Measurements from ENCODE around the gene CNOT9.

CNOT9 gene

DNA sequence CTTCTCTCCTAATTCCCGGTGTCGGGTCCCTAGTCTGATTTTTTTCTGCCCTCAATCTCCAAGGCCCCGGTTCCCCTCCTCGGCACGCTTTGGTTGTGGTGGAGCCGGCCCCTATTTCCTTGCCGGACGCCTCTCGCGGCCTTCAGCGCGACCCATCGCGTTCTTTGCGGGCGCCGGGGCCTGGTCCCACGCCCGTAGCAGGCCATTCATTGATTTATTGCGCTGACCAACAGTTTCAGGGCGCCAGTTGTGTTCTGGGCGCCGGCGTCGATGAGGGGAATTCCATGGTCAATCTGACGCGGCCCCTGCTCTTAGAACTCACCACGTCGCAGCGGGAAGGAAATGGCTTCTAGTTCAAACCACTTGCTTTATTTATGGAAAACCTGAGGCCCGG, 396 bp downstream of the CNOT9 start:
- WGBS (ENCODE audit: extremely low coverage, insufficient coverage, insufficient read length) = no CpG with 5 or more reads among the region's 31 CpGs

GRCh38 chr2:218569661-218570500, 1.2 kb downstream of the CNOT9 start:
- Histone ChIP-seq H4K12ac (ENCODE audit: low read depth, low read length) (no peak overlapping the region), H4K8ac (ENCODE audit: low read depth, low read length) (peak overlapping the region; percentile 57), H2BK120ac (ENCODE audit: insufficient read depth, low read length, poor library complexity) (no peak overlapping the region), H3K4me2 (ENCODE audit: low read length) (peak overlapping the region; percentile 97), H3K4me3 (ENCODE audit: low read depth, low read length) (peak overlapping the region; percentile 63), H3K18ac (ENCODE audit: low read length) (no peak overlapping the region), H3K79me2 (ENCODE audit: control insufficient read depth, insufficient read depth, low read length, poor library complexity) (peaks cover 6% of the 10 kb centered on the region), H2AK5ac (ENCODE audit: low read length) (no peak overlapping the region), H3K23ac (ENCODE audit: low read length) (peak overlapping the region; percentile 52), H2AFZ (ENCODE audit: insufficient read depth, low read length, poor library complexity) (no peak overlapping the region), H4K91ac (ENCODE audit: low read depth, low read length) (no peak overlapping the region), H3K27ac (ENCODE audit: low read depth, low read length) (peak overlapping the region; percentile 30), H2BK12ac (ENCODE audit: low read length) (no peak overlapping the region), H3K9me3 (ENCODE audit: insufficient read depth, low read depth, low read length) (no peaks in the 10 kb centered on the region), H3K14ac (ENCODE audit: low read length) (no peak overlapping the region), H3K27me3 (ENCODE audit: insufficient read depth, low read length) (no peaks in the 10 kb centered on the region), H3K4ac (ENCODE audit: low read depth, low read length) (peak overlapping the region; percentile 86), H3K36me3 (ENCODE audit: control insufficient read depth in 1 of 2, insufficient read depth in 2 of 2, low read length in 2 of 2) (peaks cover 7% of the 10 kb centered on the region in 2 experiments), H3K79me1 (ENCODE audit: low read length) (peaks cover 11% of the 10 kb centered on the region), H2BK5ac (ENCODE audit: low read depth, low read length, poor library complexity) (no peak overlapping the region), H3K9ac (ENCODE audit: low read length) (peak overlapping the region; percentile 84), H3K4me1 (ENCODE audit: control insufficient read depth in 1 of 2, insufficient read depth in 2 of 2, low read length in 2 of 2) (peaks cover 0 to 3% of the 10 kb centered on the region in 2 experiments)
- no CpG with 5 or more reads among the region's 10 CpGs for WGBS (ENCODE audit: extremely low coverage, insufficient coverage, insufficient read length)
- peak in 1 of 2 donors; percentile 10 for DNase-seq

More for the DNA sequence above, 396 bp downstream of the CNOT9 start:
- H3K23ac ChIP-seq (ENCODE audit: low read length) = no peak overlapping the region
- peak overlapping the region; percentile 87 for H4K91ac ChIP-seq (ENCODE audit: low read depth, low read length)
- peak overlapping the region; percentile 86 for H3K14ac ChIP-seq (ENCODE audit: low read length)
- peak overlapping the region; percentile 88 for H3K18ac ChIP-seq (ENCODE audit: low read length)
- H2BK120ac ChIP-seq (ENCODE audit: insufficient read depth, low read length, poor library complexity) = peak overlapping the region; percentile 82
- H3K4ac ChIP-seq (ENCODE audit: low read depth, low read length) = peak overlapping the region; percentile 87
- H3K4me3 ChIP-seq (ENCODE audit: low read depth, low read length) = peak overlapping the region; percentile 92
- peak; percentile 59 to 69 for DNase-seq
- H3K27ac ChIP-seq (ENCODE audit: low read depth, low read length) = peak overlapping the region; percentile 81
- peak overlapping the region; percentile 85 for H2BK5ac ChIP-seq (ENCODE audit: low read depth, low read length, poor library complexity)
- peak overlapping the region; percentile 80 for H2AFZ ChIP-seq (ENCODE audit: insufficient read depth, low read length, poor library complexity)
- H3K79me2 ChIP-seq (ENCODE audit: control insufficient read depth, insufficient read depth, low read length, poor library complexity) = peaks cover 6% of the 10 kb centered on the region
- H2AK5ac ChIP-seq (ENCODE audit: low read length) = no peak overlapping the region
- H3K79me1 ChIP-seq (ENCODE audit: low read length) = peaks cover 11% of the 10 kb centered on the region
- H3K27me3 ChIP-seq (ENCODE audit: insufficient read depth, low read length) = no peaks in the 10 kb centered on the region
- no peak overlapping the region for H2BK12ac ChIP-seq (ENCODE audit: low read length)
- peaks cover 0 to 3% of the 10 kb centered on the region in 2 experiments for H3K4me1 ChIP-seq (ENCODE audit: control insufficient read depth in 1 of 2, insufficient read depth in 2 of 2, low read length in 2 of 2)
- peaks cover 6% of the 10 kb centered on the region in 2 experiments for H3K36me3 ChIP-seq (ENCODE audit: control insufficient read depth in 1 of 2, insufficient read depth in 2 of 2, low read length in 2 of 2)
- H3K9ac ChIP-seq (ENCODE audit: low read length) = peak overlapping the region; percentile 84
- peak overlapping the region; percentile 79 for H4K12ac ChIP-seq (ENCODE audit: low read depth, low read length)
- peak overlapping the region; percentile 97 for H3K4me2 ChIP-seq (ENCODE audit: low read length)
- H3K9me3 ChIP-seq (ENCODE audit: insufficient read depth, low read depth, low read length) = no peaks in the 10 kb centered on the region
- H4K8ac ChIP-seq (ENCODE audit: low read depth, low read length) = peak overlapping the region; percentile 89

DNA sequence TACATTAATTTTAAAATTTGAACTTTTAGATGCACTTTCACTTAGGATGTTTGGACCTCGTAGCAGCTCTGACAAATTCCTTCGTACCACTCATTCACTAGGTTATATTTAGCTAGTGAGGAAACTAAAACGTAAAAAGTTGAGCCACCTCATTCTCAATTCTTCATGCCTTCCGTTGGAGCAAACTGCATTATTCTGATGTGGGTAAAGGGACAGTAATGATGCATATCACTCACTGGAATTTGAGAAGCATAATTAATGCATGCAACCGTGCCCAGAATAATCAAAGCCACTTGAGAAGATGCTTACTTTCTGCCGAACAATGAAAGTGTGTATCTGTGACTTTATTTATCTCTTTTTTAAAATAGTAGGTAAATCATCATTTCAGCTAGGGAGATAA, 2.2 kb downstream of the CNOT9 start:
- Histone ChIP-seq H4K12ac (ENCODE audit: low read depth, low read length) (no peak overlapping the region), H3K36me3 (ENCODE audit: control insufficient read depth in 1 of 2, insufficient read depth in 2 of 2, low read length in 2 of 2) (peaks cover 7 to 10% of the 10 kb centered on the region in 2 experiments), H3K18ac (ENCODE audit: low read length) (no peak overlapping the region), H4K91ac (ENCODE audit: low read depth, low read length) (no peak overlapping the region), H3K27me3 (ENCODE audit: insufficient read depth, low read length) (no peaks in the 10 kb centered on the region), H4K8ac (ENCODE audit: low read depth, low read length) (no peak overlapping the region), H2BK120ac (ENCODE audit: insufficient read depth, low read length, poor library complexity) (no peak overlapping the region), H2AK5ac (ENCODE audit: low read length) (no peak overlapping the region), H3K23ac (ENCODE audit: low read length) (no peak overlapping the region), H2BK12ac (ENCODE audit: low read length) (no peak overlapping the region), H3K27ac (ENCODE audit: low read depth, low read length) (no peak overlapping the region), H3K79me1 (ENCODE audit: low read length) (peaks cover 11% of the 10 kb centered on the region), H2BK5ac (ENCODE audit: low read depth, low read length, poor library complexity) (no peak overlapping the region), H3K4me3 (ENCODE audit: low read depth, low read length) (no peak overlapping the region), H3K79me2 (ENCODE audit: control insufficient read depth, insufficient read depth, low read length, poor library complexity) (peaks cover 6% of the 10 kb centered on the region), H3K9ac (ENCODE audit: low read length) (no peak overlapping the region), H3K4me1 (ENCODE audit: control insufficient read depth in 1 of 2, insufficient read depth in 2 of 2, low read length in 2 of 2) (peaks cover 0 to 3% of the 10 kb centered on the region in 2 experiments), H2AFZ (ENCODE audit: insufficient read depth, low read length, poor library complexity) (no peak overlapping the region), H3K9me3 (ENCODE audit: insufficient read depth, low read depth, low read length) (no peaks in the 10 kb centered on the region), H3K4me2 (ENCODE audit: low read length) (no peak overlapping the region), H3K14ac (ENCODE audit: low read length) (no peak overlapping the region), H3K4ac (ENCODE audit: low read depth, low read length) (peak overlapping the region; percentile 97)
- WGBS (ENCODE audit: extremely low coverage, insufficient coverage, insufficient read length) = no CpG with 5 or more reads among the region's 6 CpGs
- peak in 1 of 2 donors; percentile 15 for DNase-seq

- Histone ChIP-seq H2AK5ac (ENCODE audit: low read length) (no peak overlapping the region), H3K23ac (ENCODE audit: low read length) (no peak overlapping the region), H3K79me1 (ENCODE audit: low read length) (no peaks in the 10 kb centered on the region), H3K4me1 (ENCODE audit: control insufficient read depth in 1 of 2, insufficient read depth in 2 of 2, low read length in 2 of 2) (no peaks in the 10 kb centered on the region), H2BK12ac (ENCODE audit: low read length) (no peak overlapping the region), H2AFZ (ENCODE audit: insufficient read depth, low read length, poor library complexity) (no peak overlapping the region), H4K91ac (ENCODE audit: low read depth, low read length) (no peak overlapping the region), H3K14ac (ENCODE audit: low read length) (no peak overlapping the region), H3K79me2 (ENCODE audit: control insufficient read depth, insufficient read depth, low read length, poor library complexity) (peaks cover 3% of the 10 kb centered on the region), H4K8ac (ENCODE audit: low read depth, low read length) (no peak overlapping the region), H3K9me3 (ENCODE audit: insufficient read depth, low read depth, low read length) (no peaks in the 10 kb centered on the region), H3K27ac (ENCODE audit: low read depth, low read length) (no peak overlapping the region), H3K4me3 (ENCODE audit: low read depth, low read length) (no peak overlapping the region), H2BK120ac (ENCODE audit: insufficient read depth, low read length, poor library complexity) (no peak overlapping the region), H3K4ac (ENCODE audit: low read depth, low read length) (no peak overlapping the region), H2BK5ac (ENCODE audit: low read depth, low read length, poor library complexity) (no peak overlapping the region), H3K27me3 (ENCODE audit: insufficient read depth, low read length) (no peaks in the 10 kb centered on the region), H3K18ac (ENCODE audit: low read length) (no peak overlapping the region), H3K36me3 (ENCODE audit: control insufficient read depth in 1 of 2, insufficient read depth in 2 of 2, low read length in 2 of 2) (peaks cover 13 to 17% of the 10 kb centered on the region in 2 experiments), H4K12ac (ENCODE audit: low read depth, low read length) (no peak overlapping the region), H3K9ac (ENCODE audit: low read length) (no peak overlapping the region), H3K4me2 (ENCODE audit: low read length) (no peak overlapping the region)
- no peak for DNase-seq
- WGBS (ENCODE audit: extremely low coverage, insufficient coverage, insufficient read length) = no CpG with 5 or more reads among the region's 4 CpGs
These were observed 8.2 kb downstream of the CNOT9 start for GRCh38 chr2:218576854-218577253.

Data from trophoblast cell (in vitro differentiated cells and primary cell).